ENCODE data around the gene DST. TPM values are rescaled to one million over a fixed set of nuclear protein-coding genes. Genes with fewer than 3 reads are reported as not detected.

Gene DST
- total RNA-seq, 4 donors from 2014 or later = 189 to 276 (median 219) TPM

DNA sequence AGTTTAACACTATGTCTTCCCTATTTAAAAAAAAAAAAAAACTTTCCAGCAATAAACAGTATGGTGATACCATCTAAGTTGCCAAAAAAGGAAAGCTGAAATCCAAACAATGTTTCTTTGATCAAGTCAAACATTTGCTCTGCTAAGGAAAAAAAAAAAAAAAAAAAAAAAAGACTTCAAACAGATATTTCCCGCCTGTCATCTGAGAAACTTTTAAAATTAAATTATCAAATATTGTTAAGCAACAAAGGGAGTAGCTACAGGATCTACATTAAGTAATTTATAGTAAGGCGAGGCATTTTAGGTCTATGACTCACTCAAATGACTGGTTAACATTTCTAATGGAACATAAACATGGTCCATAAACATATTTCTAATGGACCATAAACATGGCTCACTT, 121.2 kb downstream of the DST start:
- TF ChIP-seq, protein P1, sequence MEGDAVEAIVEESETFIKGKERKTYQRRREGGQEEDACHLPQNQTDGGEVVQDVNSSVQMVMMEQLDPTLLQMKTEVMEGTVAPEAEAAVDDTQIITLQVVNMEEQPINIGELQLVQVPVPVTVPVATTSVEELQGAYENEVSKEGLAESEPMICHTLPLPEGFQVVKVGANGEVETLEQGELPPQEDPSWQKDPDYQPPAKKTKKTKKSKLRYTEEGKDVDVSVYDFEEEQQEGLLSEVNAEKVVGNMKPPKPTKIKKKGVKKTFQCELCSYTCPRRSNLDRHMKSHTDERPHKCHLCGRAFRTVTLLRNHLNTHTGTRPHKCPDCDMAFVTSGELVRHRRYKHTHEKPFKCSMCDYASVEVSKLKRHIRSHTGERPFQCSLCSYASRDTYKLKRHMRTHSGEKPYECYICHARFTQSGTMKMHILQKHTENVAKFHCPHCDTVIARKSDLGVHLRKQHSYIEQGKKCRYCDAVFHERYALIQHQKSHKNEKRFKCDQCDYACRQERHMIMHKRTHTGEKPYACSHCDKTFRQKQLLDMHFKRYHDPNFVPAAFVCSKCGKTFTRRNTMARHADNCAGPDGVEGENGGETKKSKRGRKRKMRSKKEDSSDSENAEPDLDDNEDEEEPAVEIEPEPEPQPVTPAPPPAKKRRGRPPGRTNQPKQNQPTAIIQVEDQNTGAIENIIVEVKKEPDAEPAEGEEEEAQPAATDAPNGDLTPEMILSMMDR (IDR thresholded peaks at IDR 0.05; ENCODE audit: low read depth) = no peak

DNA sequence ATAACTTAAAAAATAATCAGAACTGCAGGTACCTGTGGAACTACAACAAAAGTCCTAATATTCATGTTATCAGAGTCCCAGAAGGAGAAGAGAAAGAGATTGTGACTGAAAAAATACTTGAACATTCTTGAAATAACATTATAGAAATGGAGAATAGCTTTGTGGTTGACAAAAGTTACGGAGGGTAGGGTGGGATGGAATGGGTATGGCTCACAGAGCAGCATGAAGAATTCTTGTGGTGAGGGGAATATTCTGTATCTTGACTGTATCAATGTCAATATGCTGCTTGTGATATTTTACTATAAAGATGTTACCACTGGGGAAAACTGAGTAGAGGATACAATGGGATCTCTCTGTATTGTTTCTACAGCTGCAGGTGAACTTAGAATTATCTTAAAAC, 122.5 kb downstream of the DST start:
- TF ChIP-seq, protein P1 (IDR thresholded peaks at IDR 0.05; ENCODE audit: low read depth) = no peak

DNA sequence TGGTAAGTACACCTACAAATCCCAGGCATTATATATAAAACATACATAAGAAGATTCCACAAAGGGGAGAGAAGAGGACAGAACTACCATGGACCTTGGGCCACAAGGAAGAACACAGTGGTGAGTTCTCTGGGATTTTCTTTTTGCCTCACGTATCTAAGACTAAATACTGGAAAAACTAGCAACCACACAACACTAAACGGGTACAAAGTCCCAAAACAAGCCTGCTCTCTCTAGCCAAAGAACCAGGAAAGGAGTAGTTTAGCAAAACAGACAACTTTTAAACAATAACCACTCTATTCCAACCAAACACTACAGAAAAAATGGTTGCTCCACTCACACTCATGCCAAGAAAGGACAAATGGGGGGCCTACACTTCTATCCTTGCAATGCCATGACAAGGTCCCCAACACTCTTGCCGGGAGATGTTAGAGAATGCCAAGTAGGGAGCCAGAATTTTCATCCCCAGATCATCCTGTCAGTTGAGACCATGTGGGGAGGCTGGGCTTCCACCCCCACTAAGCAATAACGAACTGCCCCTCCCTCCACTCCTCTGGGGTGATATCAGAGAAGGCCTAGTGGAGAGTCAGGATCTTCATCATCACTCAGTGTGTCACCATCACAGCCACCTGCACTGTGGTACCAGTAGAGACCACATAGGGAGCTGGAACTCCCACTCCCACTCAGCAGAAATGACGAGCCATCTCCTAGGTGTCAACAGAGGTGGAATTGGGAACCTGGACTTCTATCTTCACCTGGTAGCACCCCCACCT, 123.5 kb downstream of the DST start:
- TF ChIP-seq, protein P1 (IDR thresholded peaks at IDR 0.05; ENCODE audit: low read depth) = no peak

DNA sequence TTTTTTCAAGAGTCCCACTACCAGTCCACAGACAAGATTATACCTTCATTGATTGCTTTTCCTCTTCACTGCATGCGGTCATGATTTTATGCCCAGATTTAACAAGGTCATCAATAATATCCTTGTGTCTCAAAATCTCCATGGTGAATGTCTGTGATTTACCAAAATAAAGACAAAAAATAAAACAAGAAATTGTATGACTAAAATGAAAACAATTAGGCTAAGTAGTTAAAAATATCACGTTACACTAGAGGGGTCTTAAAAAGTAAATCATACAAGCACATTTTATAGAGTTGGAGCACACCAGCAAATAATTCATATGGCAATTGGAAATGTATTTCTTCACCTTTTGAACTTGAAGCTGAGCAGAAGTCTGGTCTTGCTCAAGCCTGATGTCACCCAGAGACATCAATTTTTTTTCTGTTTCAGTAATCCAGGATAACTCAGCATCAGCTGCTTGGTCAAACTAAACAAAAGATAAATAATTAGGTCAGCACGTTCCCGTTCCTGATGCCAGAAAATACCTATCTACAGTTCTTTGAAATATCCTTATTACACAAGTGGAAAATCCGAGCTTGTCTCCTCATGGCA, 125.4 kb downstream of the DST start:
- TF ChIP-seq, protein P1 (IDR thresholded peaks at IDR 0.05; ENCODE audit: low read depth) = no peak

DNA sequence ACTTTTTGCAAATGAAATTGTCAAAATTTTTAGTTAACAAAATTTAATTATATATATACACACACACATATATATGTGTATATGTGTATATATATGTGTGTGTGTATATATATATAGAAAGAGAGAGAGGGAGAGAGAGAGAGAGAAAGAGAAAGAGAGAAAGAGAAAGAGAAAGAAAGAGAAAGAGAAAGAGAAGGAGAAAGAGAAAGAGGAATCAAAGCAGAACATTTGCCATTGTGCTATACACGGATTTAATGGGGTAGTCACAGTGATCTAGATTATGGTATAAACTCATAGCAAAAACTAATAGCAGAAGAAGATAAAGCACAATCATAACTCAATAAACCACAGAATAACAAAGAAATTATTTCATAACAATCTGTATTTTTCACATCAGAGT, 126.7 kb downstream of the DST start:
- TF ChIP-seq, protein P1 (IDR thresholded peaks at IDR 0.05; ENCODE audit: low read depth) = no peak

DNA sequence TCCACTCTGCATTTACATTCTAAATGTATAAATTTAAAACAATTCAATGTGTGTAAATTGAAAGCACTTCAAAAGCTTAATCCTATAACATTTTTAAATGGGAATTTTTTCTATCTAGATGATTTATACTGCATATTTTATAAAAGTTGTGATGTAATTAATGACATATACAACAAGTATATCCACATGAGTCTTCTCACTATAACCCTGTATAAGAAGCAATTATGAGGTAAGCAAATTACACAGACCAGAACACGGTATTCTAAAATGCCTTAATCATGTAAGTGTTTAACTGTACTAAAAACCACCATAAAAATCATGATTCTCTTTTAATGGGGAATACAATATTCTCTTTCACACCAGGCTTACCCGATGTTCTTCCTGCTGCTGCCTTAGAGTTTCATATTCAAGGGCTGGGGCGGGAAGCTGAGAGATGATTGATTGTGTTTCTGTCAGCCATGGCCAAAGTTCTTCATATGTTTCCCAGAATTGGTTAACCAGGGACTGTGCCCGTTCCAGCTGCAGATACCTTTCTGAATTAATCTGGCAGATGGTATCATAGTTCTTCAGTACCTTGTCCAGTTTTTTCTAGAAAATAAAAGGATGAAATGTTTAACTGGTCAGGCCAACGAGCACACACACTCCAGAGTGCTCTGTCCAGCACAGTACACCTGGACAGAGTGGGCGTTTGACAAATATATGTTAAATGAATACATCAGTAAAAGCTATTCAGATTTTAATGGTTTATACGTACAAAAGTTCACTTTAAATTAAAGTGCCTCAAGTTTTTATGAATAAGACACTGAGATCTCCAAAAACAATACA, 127.4 kb downstream of the DST start:
- TF ChIP-seq, protein P1 (IDR thresholded peaks at IDR 0.05; ENCODE audit: low read depth) = no peak

DNA sequence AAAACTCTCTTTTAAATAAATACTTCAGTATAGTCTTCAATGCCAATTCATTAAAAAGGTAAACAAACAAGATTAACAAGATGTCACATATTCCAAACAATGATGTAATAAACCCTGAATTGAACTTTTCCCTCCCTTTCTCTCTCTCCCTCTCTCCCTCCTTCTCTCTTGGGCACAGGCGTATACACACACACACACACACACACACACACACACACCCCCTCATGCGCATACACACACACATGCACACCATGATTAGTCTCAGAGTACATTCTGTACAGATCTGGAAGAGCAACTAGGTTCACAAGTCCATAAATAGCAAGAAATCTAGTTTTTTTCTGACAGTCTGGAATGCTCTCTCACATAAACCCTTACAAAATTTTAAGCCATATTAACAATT, 128.3 kb downstream of the DST start:
- TF ChIP-seq, protein P1 (IDR thresholded peaks at IDR 0.05; ENCODE audit: low read depth) = no peak

Measured in subcutaneous adipose tissue (tissue), 4 donors.